ENCODE measurements around the gene MSGN1. TPM values are rescaled to one million over a fixed set of nuclear protein-coding genes. Genes with fewer than 3 reads are reported as not detected.
"Not testable (repeated sequence)": the region's sequence is repeated elsewhere in the genome, so short reads cannot be mapped to it uniquely, and the experiment has no call there.

The MSGN1 gene
- total RNA-seq, 2 donors from 2014 or later, result not detected

DNA sequence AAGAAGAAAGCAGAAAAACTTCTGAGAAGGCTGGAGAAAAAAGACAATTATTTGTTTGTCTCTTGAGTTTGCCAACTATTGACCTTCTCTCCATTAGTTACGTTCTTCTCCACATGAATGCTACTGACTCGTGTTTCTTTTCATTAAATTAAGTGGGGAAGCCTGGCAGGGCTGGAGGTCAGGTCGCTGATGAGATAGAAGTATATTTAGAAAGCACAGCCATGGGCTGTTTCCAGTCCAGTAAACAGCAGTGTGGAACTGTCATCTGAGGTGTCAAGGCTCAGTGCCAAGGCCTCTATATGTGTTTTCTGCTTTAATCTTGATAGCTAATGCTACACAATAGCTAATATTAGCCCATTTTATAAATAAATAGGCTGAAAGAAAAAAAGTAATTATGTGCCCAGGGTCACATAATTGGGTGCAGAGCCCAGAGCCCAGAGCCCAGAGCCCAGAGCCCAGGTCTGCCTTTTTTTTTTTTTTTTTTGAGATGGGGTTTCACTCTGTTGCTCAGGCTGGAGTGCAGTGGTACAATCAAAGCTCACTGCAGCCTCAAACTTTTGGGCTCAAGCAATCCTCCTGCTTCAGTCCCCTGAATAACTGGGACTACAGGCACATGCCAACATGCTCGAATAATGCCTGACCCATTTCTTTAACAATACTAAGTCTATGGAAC lies 6.3 kb downstream of the MSGN1 start:
- no peaks in the 10 kb centered on the region for H3K36me3 Mint-ChIP-seq
- DNase-seq (ENCODE audit: low spot score in 2 of 2) (no peak), ATAC-seq (no peak)
- H3K27ac Mint-ChIP-seq, result no peak overlapping the region
- H3K9me3 Mint-ChIP-seq, result no peaks in the 10 kb centered on the region

DNA sequence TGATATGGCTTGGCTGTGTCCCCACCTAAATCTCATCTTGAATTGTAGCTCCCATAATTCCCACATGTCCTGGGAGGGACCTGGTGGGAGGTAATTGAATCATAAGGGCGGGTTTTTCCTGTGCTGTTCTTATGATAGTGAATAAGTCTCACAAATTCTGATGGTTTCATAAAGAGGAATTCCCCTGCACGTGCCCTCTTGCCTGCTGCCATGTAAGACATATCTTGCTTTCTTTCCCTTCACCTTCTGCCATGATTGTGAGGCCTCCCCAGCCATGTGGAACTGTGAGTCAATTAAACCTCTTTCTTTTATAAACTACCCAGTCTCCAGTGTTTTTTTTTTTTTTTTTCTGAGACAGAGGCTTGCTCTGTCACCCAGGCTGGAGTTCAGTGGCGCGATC lies 7.4 kb downstream of the MSGN1 start:
- H3K9me3 Mint-ChIP-seq; H3K27ac Mint-ChIP-seq; DNase-seq (ENCODE audit: low spot score in 2 of 2); H3K36me3 Mint-ChIP-seq; ATAC-seq: not testable (repeated sequence)

DNA sequence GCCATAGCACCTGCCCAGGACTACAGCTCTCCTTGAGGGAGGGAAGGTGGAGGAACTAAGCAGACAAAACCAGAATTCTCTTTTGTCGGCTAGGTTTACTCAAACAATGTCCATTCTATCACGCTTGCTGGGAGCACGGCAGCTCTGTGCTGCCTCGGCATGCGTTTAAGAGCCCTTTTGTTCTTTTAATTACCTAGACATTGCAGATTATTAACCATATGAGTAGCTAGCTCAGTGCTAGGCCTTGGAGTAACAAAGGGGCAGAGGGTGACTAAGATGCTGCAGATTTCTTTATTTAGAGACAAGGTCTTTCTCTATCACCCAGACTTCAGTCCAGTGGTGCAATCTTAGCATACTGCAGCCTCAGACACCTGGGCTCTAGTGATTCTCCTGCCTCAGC lies 11.1 kb downstream of the MSGN1 start:
- DNase-seq (ENCODE audit: low spot score in 2 of 2) (no peak), ATAC-seq (no peak)
- H3K36me3 Mint-ChIP-seq, result no peaks in the 10 kb centered on the region
- no peak overlapping the region for H3K27ac Mint-ChIP-seq
- no peaks in the 10 kb centered on the region for H3K9me3 Mint-ChIP-seq

DNA sequence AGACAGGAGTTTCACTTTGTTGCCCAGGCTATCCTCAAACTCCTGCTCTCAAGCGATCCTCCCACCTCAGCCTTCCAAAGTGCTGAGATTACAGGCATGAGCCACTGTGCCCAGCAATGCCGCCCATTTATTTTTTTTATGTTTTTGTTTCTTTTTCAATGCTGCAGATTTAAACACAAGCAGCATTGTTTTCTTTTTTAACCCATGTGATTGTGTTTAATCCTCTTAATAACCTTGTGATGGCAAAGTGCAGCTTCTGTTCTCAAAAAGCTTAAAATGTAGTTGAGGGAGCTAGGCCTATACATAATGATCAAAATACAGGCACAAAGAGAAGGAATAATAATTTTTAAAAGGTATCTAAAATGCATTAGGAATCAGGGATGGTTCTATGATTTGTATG lies 11.5 kb downstream of the MSGN1 start:
- H3K36me3 Mint-ChIP-seq, result no peaks in the 10 kb centered on the region
- no peak for ATAC-seq

DNA sequence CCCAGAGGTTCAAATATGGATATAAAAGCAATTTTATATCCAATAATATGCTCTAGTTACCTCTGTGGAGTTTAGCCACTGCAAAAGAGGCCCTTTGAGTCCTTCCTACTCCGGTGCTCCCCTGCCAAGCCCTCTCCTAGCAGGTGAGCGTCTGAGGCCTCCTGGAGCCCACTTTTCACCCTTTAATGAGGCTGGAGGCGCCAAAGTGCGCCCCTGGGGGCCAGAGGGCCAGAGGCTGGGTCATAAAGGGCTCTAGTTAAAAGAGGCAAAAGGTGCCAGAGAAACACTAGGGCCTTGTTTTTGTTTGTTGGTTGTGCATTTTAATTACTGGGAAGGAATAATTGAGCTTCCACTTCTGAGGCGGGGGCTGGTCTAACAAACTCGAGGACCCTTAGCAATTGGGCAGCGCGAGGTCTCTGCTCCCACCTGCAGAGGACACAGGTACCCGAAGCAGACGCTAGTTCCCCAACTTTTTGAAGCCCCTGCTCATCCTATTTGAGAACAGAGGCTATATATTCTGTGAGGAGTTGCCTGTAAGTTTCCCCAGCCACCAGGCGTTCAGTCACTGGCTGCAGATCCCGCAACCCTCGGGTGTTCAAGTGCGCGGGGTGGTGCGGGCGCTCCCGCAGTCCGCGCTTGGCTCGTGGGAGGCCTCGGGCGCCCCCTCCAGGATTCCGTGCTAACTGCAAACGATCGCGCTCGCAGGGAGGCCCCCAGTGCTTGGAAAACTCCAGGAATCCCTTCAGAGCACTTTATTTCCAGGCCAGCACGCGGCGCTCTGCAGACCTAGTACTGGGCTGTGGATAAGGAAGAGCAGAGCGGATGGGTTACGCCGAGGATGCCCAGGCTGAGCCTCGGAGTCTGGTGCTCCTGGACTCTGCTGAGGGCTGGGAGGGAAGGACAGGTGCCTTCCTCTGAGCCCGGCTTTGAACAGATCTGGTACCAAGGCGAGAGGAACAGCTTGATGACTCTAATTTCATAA lies 14.1 kb downstream of the MSGN1 start:
- no peaks in the 10 kb centered on the region for H3K36me3 Mint-ChIP-seq
- H3K27ac Mint-ChIP-seq, result no peak overlapping the region
- H3K9me3 Mint-ChIP-seq, result no peaks in the 10 kb centered on the region
- peak; percentile 60 to 88 for ATAC-seq
- DNase-seq (ENCODE audit: low spot score in 2 of 2), result peak in 1 of 2 donors; percentile 79

More for the DNA sequence above, 11.5 kb downstream of the MSGN1 start:
- Mint-ChIP-seq H3K9me3 (no peaks in the 10 kb centered on the region), H3K27ac (no peak overlapping the region)
- DNase-seq (ENCODE audit: low spot score in 2 of 2), result no peak

DNA sequence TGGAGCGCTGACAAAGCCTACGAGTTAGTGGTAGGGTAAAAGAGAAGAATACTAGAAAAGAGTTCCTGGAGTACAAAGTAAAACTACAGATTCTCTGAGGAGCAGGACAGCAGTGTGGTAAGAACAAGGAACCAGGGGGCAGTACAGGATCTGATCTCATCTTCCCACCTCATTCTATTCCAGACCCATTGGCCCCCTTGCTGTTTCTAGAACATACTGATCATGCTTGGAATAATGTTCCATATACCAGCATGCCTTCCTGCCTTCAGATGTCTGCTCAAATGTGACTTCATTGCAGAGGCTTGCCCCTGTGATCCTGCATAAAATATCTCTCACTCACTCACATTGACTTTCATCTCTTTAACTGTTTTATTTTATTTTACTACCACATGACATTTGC lies 19.3 kb downstream of the MSGN1 start:
- Mint-ChIP-seq H3K36me3 (no peaks in the 10 kb centered on the region), H3K9me3 (no peaks in the 10 kb centered on the region), H3K27ac (no peak overlapping the region)
- DNase-seq (ENCODE audit: low spot score in 2 of 2), result no peak
- no peak for ATAC-seq

DNA sequence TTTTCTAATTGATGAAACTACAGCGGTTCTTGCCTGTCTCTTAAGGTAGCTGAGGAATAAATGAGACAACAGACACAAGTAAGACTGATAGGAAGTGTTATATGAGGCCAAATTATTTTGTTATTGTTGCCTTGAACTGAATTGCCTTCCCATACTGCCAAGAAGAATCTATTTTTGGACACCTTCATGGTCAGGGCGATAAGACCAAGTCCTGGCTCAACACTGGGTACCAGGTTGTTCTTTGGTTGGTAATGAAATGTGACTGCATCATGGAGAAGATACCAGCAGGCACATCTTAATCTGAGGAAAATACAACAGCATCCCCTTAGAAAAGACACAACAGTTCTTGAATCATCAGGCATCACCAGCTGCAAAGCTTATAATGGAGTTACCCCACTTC lies 23.7 kb downstream of the MSGN1 start:
- no peaks in the 10 kb centered on the region for H3K9me3 Mint-ChIP-seq

DNA sequence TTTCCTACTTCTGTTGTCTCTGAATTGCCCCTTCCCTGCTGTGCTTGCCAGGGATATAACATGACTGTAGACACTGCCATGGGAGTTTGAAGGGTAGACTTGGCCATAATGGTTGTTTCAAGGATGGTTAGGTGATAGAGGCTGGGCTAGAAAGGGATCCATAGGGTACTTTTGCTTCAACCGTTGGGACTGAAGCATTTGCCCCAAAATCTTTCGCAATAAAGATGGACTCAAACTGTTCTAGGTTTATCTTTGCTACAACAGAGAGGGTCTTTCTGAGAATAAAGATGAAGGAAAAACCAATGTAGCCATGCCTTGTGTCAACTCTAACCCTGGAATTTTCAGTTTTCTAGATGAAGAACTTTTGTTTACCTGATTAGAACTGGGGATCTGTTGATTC lies 27.2 kb downstream of the MSGN1 start:
- no peak overlapping the region for H3K27ac Mint-ChIP-seq
- no peaks in the 10 kb centered on the region for H3K36me3 Mint-ChIP-seq
- no peak for ATAC-seq
- no peaks in the 10 kb centered on the region for H3K9me3 Mint-ChIP-seq
- no peak for DNase-seq (ENCODE audit: low spot score in 2 of 2)

More for the DNA sequence above, 23.7 kb downstream of the MSGN1 start:
- H3K27ac Mint-ChIP-seq, result no peak overlapping the region
- no peak for DNase-seq (ENCODE audit: low spot score in 2 of 2)
- no peak for ATAC-seq
- H3K36me3 Mint-ChIP-seq, result no peaks in the 10 kb centered on the region

DNA sequence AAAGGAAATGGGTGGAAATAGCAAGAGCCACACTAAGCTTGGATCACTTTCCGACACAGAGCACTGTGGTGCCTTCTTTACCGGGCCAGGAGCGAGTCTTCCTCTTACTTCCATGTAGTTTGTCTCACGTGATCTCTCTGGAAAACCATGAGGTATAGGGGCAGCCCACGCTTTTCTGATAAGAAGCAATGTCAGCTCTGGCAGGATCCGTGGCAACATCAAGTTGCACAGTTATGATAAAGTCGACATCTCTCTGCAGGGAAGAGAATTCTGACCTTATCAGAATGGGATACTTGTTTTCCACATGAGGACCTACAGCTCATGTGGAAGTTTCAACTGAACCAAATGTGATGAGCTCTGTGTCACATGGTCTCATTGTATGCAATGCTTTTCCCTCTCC lies 29.5 kb downstream of the MSGN1 start:
- DNase-seq (ENCODE audit: low spot score in 2 of 2) (no peak), ATAC-seq (no peak)
- no peaks in the 10 kb centered on the region for H3K9me3 Mint-ChIP-seq

DNA sequence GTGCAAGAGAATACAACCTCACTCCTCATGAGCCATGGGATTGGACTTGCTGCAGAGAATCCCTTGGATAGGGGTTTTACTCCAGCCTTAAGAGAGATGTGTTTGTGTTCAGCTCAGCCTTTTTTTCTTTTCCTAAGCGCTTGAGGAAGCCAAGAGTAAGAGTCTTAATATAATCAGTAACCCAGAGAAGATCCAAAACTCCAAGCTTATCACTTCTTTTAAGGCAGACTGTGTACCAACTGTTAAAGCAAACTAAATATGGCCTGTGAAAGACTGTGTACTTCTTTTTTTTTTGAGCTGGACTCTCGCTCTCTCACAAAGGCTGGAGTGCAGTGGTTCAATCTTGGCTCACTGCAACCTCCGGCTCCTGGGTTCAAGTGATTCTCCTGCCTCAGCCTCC lies 30.4 kb downstream of the MSGN1 start:
- no peak for DNase-seq (ENCODE audit: low spot score in 2 of 2)
- Mint-ChIP-seq H3K9me3 (no peaks in the 10 kb centered on the region), H3K27ac (no peak overlapping the region), H3K36me3 (no peaks in the 10 kb centered on the region)
- ATAC-seq, result no peak

More for the DNA sequence above, 29.5 kb downstream of the MSGN1 start:
- Mint-ChIP-seq H3K36me3 (no peaks in the 10 kb centered on the region), H3K27ac (no peak overlapping the region)

DNA sequence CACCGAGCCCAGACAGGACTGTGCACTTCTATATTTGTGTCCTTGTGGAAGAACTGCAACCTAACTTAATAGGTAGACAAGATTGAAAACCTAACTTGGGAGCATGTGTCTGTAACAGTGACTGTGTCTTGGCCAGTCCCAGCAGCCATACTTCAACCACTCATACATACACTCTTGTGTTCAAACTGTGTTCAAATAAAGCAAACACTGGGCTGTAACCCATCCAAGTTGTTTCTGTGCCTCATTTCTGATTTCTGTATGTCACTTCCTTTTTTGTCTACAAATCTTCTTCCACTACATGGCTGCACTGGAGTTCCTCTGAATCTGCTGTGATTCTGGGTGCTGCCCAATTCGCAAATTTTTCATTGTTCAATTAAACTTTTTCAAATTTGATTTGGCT lies 31.0 kb downstream of the MSGN1 start:
- ATAC-seq (no peak), DNase-seq (ENCODE audit: low spot score in 2 of 2) (no peak)
- H3K36me3 Mint-ChIP-seq, result no peaks in the 10 kb centered on the region
- no peak overlapping the region for H3K27ac Mint-ChIP-seq
- H3K9me3 Mint-ChIP-seq, result no peaks in the 10 kb centered on the region

DNA sequence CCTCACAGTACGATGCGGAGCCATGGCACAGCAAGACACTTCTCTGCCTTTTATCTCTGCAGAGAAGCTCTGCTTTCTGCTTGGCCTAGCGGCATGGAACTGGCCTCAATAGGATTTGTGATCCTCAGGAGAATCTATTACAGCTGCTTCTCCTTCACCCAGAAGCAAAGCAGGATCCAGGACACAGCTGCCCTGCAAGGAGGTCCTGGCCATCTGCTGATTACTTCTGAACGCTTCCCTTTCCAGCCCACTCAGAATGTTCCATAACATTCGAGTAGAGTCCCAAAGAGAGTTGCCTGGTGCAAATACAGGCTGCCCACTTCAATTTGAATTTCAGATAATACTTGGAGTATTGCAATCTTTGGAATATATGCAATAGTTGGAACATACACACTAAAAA lies 33.0 kb downstream of the MSGN1 start:
- Mint-ChIP-seq H3K9me3 (no peaks in the 10 kb centered on the region), H3K36me3 (no peaks in the 10 kb centered on the region), H3K27ac (no peak overlapping the region)
- ATAC-seq (no peak), DNase-seq (ENCODE audit: low spot score in 2 of 2) (no peak)

DNA sequence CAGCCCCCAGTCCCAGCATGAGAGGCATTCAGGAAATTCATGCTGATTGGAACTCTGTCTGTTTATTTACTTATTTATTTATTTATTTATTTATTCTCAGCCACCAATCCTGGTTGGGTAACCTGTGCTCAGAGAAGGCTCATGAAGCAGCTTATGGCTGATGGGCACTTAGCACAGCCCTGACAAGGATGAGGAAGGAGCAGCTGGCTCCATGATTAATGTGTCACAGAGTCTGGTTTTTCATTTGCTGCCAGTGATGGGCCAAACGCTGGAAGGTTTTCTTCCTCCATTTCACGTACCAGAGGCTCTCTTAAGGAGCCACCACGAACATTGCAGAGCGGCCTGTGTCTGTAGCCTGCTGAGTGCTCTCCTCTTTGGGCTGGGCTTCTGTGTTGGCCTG lies 33.9 kb downstream of the MSGN1 start:
- Mint-ChIP-seq H3K9me3 (no peaks in the 10 kb centered on the region), H3K27ac (no peak overlapping the region), H3K36me3 (no peaks in the 10 kb centered on the region)
- no peak for DNase-seq (ENCODE audit: low spot score in 2 of 2)
- ATAC-seq, result no peak

DNA sequence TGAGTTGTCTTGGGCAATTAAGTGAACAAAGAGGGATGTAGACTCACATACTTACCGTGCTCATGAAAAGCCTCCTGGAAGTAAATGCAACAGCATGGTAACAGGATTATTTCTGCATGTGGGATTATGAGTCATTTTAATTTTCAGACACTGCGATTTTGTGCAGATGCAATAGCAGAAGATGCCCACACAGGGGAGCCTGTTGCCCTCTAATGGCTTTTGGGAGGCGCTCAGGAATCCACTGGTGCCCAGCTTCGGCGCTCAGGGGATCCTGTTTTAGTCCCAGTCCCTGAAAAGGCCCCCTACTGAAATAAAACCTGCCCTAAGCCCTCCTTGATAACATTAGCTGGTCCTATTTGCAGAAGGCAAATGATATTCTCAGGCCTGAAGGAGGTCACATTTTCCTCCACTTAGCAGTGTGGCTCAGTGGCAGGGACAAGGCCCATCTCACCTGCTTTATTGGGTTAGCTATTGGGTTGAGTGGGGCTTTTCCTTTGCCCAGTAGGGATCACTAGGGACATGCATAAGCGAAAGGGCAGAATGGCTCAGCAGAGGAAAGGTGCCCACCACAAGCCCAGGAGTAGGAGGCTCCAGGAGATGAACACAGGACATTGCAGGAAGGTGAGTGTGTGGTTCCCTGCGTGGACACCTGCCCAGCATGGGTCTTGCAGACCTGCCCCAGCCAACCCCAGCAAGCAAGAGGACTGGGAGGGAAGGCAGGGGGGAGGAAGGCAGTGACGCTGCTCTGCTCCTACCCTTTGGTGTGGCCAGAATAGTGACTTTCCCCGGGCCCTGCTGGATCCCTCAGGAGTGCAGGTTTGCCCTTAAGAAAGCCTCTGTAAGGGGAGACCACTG lies 35.7 kb downstream of the MSGN1 start:
- H3K27ac Mint-ChIP-seq, result no peak overlapping the region
- ATAC-seq (peak in 1 of 2 donors; percentile 77), DNase-seq (ENCODE audit: low spot score in 2 of 2) (peak in 1 of 2 donors; percentile 24)
- no peaks in the 10 kb centered on the region for H3K9me3 Mint-ChIP-seq
- no peaks in the 10 kb centered on the region for H3K36me3 Mint-ChIP-seq

DNA sequence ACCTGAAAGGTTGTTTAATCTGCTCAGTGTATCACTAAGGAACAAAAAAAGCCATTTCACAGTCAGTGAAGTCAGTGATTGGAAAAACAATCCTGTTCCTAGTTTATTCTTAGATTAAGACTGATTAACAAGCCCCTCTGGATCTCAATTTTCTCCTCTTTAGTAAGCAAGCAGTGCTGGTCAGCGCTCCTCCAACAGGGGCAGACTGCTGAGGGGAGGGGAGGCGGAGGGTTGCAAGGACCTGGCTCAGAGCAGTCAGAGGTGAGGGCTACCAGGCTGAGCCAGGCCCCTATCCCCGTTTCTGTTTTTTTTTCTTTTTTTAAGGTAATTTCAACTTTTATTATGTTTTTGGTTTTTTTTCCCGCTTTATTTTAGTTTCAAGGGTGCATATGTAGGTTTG lies 37.5 kb downstream of the MSGN1 start:
- ATAC-seq (no peak), DNase-seq (ENCODE audit: low spot score in 2 of 2) (no peak)
- Mint-ChIP-seq H3K36me3 (no peaks in the 10 kb centered on the region), H3K27ac (no peak overlapping the region), H3K9me3 (no peaks in the 10 kb centered on the region)

DNA sequence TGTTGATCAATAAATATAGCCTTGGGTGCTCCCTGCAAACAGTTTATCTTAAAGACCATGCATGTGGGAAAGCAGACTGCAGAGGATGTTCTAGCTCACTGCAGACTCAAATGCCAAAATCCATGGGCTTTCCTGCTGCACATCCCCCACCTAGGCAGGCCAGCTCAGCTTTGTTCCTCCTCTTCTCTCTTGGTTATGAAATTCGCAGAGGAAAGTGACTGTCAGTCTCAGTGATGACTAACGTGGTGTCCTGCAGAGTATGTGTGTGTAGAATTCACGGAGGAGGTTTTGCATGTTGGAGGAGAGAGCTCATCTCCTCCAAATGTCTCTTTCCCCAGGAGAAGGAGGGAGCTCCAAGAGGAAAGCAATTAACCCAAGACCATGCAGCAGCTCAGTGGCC lies 40.8 kb downstream of the MSGN1 start:
- no peaks in the 10 kb centered on the region for H3K36me3 Mint-ChIP-seq
- H3K9me3 Mint-ChIP-seq, result no peaks in the 10 kb centered on the region
- H3K27ac Mint-ChIP-seq, result no peak overlapping the region
- ATAC-seq, result no peak
- no peak for DNase-seq (ENCODE audit: low spot score in 2 of 2)

DNA sequence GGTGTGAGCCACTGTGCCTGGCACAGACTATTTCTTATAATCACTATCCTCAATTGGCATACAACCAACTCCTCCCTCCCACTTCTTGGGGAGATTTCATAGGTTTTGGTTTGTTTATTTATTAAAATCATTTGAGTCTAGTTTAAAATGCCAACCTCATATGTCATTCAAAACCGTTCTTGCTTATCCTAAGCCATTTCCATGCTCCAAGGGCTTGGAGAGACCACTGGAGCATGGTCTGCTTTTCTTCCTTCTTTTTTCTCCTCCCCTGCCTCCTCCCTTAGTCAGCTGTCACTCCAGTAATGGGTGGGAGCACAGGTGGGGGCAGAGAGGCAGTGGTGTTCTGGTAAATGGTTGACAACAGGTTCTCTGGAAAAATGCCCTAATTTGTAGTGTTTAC lies 41.8 kb downstream of the MSGN1 start:
- Mint-ChIP-seq H3K9me3 (no peaks in the 10 kb centered on the region), H3K27ac (no peak overlapping the region), H3K36me3 (no peaks in the 10 kb centered on the region)
- ATAC-seq (no peak), DNase-seq (ENCODE audit: low spot score in 2 of 2) (no peak)

All from activated naive CD4-positive, alpha-beta T cell treated with anti-CD3 and anti-CD28 coated beads, Interleukin-2, amount 50 U/mL, for 72 hours (primary cell).